GM21360 (cell line): ENCODE measurements around the gene CAPN8.

Source experiments
- ATAC-seq: cut with Tn5 transposase; IDR thresholded peaks from one replicate; pipeline ENCODE4 v1.9.1; 2021; ENCODE audit warnings: mild to moderate bottlenecking, moderate library complexity; ENCODE audit not compliant: unreplicated experiment

CAPN8 gene

GRCh38 chr1:223657978-223658377 is 7.5 kb downstream of the CAPN8 start:
- no peak for ATAC-seq

GRCh38 chr1:223654083-223654482 is 11.4 kb downstream of the CAPN8 start:
- ATAC-seq: no peak

GRCh38 chr1:223653431-223653830 is 12.1 kb downstream of the CAPN8 start:
- ATAC-seq: no peak

DNA sequence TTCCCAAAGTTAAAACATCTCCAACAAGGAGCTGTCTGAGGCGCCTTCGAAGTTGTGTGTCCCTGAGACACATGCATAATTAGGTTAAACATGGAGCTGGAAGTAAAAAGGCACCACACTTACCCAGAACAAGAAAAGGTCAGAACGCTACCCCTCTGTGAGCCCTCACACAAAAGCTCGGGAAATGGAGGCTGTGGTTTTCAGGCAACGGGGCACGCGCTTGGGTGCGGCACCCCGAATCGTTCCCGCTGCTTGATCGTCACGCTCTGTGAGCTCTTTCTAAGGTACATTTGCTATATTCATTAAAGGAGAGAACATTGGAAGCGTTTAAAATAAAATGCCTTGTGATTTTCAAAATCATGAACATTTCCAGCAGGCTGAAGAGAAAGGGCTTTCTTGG is 12.5 kb downstream of the CAPN8 start:
- no peak for ATAC-seq

DNA sequence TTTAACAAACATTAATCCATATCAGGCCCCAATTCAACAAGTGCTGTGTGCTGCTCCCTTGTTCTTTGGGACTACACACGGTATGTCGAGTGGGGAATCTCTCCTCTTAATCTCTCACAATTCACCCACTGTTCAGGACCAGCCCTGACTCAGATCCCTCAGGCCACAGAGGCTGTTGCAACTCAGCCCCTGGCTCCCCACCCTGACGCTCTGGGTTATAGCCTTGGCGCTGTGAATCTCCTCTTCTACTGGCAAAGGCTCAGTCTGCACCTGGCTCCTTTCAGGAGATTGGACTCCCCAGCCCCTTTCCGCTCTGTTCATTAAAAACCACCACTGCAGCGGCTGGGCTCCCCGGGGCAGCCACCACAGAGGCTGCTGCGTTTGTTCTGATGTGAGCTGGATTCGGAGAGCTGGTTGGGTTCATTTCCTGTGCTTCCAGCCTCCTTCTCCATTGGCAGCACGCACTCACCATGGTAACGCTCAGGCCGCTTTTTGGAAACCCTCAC is 13.0 kb downstream of the CAPN8 start:
- ATAC-seq: no peak

GRCh38 chr1:223651291-223651991 is 14.1 kb downstream of the CAPN8 start:
- ATAC-seq: no peak

DNA sequence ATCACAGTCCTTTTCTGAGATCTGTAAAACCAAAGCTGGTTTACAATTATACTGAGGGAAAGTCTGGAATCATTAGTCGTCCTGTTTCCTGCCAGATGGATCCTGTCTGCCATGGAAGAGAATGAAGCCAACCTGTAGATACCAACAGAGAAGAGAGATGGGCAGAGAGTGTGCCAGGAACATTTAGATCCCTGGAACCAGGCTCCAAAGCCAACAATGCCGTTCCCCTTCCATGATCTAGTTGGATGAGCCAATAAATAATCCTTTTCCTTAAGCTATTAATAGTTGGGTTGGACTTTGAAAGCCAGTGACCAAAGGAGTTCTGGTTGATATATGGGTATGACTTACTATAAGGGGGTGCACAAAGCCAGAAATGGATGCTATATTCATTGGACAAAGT is 15.0 kb downstream of the CAPN8 start:
- no peak for ATAC-seq

- no peak for ATAC-seq
These were observed 16.3 kb downstream of the CAPN8 start for GRCh38 chr1:223649222-223649621.

DNA sequence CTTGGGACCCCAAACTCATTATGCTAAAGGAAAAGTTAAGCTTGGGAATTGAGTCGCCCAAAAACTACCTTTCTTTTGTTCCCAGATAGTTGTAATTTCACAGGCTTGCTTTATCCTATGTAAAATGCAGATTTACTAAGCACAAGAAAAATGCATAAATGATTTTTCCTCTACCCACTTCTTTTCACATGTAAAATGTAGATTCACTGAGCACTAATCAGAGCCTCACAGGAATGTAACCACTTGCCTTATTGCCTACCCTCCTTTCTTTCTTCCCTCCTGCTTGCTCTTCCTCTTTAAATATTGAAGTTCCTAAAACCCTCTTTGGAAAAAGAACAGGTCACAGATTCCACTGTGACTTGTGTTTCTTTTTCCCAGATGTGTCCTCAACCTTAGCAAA is 18.3 kb downstream of the CAPN8 start:
- no peak for ATAC-seq

- no peak for ATAC-seq
These were observed 19.6 kb downstream of the CAPN8 start for GRCh38 chr1:223645903-223646302.

DNA sequence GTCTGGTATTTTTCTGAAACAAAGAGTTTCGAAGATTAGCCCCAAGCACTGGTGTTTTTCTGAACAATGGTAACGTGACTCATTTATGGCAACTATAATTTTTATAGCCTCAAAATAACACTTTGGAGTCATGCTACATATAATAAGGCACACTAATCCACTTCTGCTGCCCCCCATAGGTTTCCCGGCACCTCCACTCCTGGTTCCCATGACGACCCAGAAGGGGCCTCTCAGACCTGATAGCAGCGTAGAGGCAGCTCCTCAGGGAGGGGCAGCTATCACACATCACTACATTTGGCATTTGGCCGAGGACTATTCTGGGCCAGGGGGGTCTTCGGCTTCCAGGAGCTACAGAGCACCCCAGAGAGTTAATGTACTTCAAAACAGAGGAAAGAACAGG is 23.3 kb downstream of the CAPN8 start:
- ATAC-seq: no peak

- no peak for ATAC-seq
These were observed 23.9 kb downstream of the CAPN8 start for GRCh38 chr1:223641523-223642039.

GRCh38 chr1:223639331-223639749 is 26.2 kb downstream of the CAPN8 start:
- ATAC-seq: no peak

- ATAC-seq: no peak
These were observed 30.3 kb downstream of the CAPN8 start for GRCh38 chr1:223635236-223635635.

DNA sequence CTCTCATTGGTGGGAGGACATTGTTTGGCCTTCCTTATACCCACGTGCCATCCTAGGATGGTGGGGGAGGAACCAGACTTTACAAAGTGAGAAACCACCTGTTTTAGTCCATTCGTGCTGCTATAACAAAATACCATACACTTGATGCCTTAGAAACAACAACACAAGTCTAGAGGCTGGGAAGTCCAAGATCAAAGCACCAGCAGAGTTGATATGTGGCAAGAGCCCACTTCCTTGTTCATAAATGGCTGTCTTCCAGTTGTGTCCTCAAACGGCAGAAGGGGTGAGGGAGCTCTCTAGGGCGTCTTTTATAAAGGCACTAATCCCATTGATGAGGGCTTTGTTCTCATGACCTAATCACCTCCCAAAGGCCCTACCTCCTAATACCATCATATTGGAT is 31.1 kb downstream of the CAPN8 start:
- no peak for ATAC-seq

- ATAC-seq: no peak
These were observed 33.5 kb downstream of the CAPN8 start for GRCh38 chr1:223631956-223632355.

DNA sequence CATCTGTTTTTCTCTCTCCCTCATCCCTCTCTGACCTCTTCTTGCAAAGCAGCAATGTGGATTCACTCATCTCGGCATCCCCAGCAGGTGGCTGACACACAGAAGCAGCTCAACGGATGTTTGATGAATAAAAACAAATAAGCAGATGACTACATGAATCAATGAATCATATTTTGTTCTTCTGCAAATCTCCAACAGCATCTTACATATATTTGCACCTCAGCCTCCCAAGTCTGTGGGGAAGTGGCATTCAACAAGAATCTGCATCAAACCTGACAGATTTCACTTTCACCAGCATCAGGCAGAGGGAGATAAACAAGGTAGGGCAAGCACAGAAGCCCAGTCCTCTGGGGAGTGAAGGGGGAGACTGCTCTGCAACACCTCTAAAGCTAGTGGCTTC is 34.0 kb downstream of the CAPN8 start:
- no peak for ATAC-seq

- ATAC-seq: no peak
These were observed 36.4 kb downstream of the CAPN8 start for GRCh38 chr1:223629126-223629457.

DNA sequence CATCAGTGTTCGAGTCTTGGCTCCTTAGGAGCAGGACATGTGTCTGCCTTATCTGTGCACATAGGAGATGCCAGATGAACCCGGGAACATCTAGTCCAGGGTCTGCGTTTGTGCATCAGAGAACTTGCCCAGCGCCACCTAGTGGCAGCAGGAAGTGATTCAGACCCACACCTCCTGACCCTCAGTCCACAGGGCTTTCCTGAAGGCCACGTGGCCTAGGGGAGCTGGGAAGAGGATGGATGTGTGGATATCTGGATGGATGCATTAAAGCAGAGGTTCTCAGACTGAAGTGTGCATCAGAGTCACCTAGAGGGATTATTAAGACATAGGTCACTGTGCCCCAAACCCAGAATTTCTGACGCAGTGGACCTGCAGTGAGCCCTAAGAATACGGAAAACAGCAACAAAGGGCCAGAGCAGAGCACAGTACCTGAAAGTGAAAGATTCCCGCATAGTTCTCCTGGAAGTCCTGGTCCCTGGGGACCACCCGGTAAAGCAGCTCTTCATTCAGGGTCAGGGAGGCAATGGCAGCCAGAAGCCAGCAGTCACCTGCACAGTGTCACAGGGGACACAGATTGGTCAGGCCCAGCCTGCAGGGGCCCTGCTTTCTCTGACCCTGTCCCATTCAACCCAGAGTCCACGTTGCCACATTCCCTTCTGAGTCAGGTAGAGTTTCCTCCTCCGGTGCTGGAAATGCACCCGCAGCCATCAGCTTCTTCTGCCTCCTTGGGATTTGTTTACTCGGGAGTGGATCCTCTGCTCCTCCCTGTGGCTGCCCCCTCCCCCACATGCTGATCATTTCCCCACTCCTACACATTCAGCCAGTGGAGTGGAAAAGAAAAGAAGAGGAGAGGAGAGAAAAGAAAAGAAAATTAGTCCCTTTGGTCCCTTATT is 37.0 kb downstream of the CAPN8 start:
- ATAC-seq: no peak

- no peak for ATAC-seq
These were observed 43.2 kb downstream of the CAPN8 start for GRCh38 chr1:223622132-223622842.

DNA sequence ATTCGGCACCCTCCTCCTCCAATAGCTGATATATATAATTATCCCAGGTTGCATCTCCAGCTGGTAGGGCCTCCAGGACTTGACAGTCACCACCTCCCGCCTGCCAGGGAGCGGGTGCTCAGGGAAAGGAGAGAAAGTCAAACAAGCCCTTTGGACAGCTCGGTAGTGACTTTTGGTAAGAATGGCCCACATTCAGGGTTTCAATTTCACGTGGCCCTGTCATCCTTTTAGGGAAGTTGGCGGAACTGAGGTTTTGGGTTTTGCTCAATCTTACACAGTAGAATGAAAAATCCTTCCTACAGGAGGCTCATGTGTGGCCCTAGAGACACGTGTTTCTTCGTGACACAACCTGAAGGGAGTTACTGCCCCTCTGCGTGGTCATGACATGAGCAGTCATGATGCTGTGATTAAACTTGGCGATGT is 44.2 kb downstream of the CAPN8 start:
- ATAC-seq: peak; percentile 92
